IMR-90 (cell line): ENCODE measurements around the gene PLCH2.

Experiments used
- BHLHE40 ChIP-seq: fragments of 150-350 bp; IDR thresholded peaks from 2 replicates; pipeline ENCODE4 v1.6.1; 2016; ENCODE audit warnings: mild to moderate bottlenecking, low read depth, low read length
- CEBPB ChIP-seq: IDR thresholded peaks from 2 replicates; pipeline ENCODE4 v1.6.1; 2012; ENCODE audit warnings: low read depth, low read length, improper control_type of control experiment
- FOS ChIP-seq: fragments of 150-350 bp; IDR thresholded peaks from 2 replicates; pipeline ENCODE4 v1.6.1; 2016; ENCODE audit warnings: low read depth, low read length
- MAFK ChIP-seq: IDR thresholded peaks from 2 replicates; pipeline ENCODE4 v1.6.1; 2012; ENCODE audit warnings: low read depth, low read length, improper control_type of control experiment
- MAZ ChIP-seq: IDR thresholded peaks from 2 replicates; pipeline ENCODE4 v1.6.1; 2012; ENCODE audit warnings: low read depth, mild to moderate bottlenecking, low read length, improper control_type of control experiment, moderate library complexity, borderline replicate concordance
- MXI1 ChIP-seq: IDR thresholded peaks from 2 replicates; pipeline ENCODE4 v1.6.1; 2012; ENCODE audit warnings: low read depth, mild to moderate bottlenecking, low read length, moderate library complexity, borderline replicate concordance
- POLR2A ChIP-seq: IDR thresholded peaks from 2 replicates; pipeline ENCODE4 v1.6.1; 2012; ENCODE audit warnings: mild to moderate bottlenecking, low read depth, low read length
- RAD21 ChIP-seq: IDR thresholded peaks from 2 replicates; pipeline ENCODE4 v1.6.1; 2012; ENCODE audit warnings: low read length, improper control_type of control experiment
- RCOR1 ChIP-seq: IDR thresholded peaks from 2 replicates; pipeline ENCODE4 v1.6.1; 2012; ENCODE audit warnings: mild to moderate bottlenecking, low read length, improper control_type of control experiment; ENCODE audit not compliant: insufficient replicate concordance
- RFX5 ChIP-seq: IDR thresholded peaks from 2 replicates; pipeline ENCODE4 v1.8.0; 2012; ENCODE audit warnings: low read depth, mild to moderate bottlenecking, low read length, moderate library complexity
- SMC3 ChIP-seq: fragments of 150-350 bp; IDR thresholded peaks from 2 replicates; pipeline ENCODE4 v1.6.1; 2016; ENCODE audit warnings: low read depth, mild to moderate bottlenecking, antibody characterized with exemption, low read length, moderate library complexity
- TF ChIP-seq, protein P1 (sequence below): conservative IDR thresholded peaks from 2 replicates; pipeline ENCODE4 v1.5.1; 2012; ENCODE audit warnings: mild to moderate bottlenecking, low read depth, low read length, improper control_type of control experiment
- TF ChIP-seq, protein P2 (sequence below): fragments of 150-350 bp; IDR thresholded peaks from 2 replicates; pipeline ENCODE4 v1.6.1; 2017; ENCODE audit warnings: mild to moderate bottlenecking, antibody characterized with exemption, low read length, low read depth

DNA sequence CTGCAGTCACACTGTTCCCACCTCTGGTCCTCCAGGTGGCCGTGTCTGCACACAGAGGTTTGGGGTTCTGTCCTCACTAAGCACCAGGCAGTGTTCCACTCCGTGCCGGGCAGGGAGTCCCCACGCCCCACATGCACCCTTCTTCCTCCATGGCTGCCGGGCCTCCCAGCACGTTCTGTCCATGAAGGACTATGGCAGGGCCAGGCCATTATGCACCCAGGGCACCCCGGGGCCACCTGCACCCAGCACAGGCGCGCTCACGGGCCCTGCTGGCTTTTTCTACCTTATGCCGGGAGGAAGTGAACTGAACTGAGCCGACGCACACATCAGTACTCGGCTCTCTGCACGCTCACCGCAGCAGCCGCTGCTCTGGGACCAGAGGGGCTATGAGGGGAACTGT is 40.0 kb downstream of the PLCH2 start:
- TF ChIP-seq, protein P1, sequence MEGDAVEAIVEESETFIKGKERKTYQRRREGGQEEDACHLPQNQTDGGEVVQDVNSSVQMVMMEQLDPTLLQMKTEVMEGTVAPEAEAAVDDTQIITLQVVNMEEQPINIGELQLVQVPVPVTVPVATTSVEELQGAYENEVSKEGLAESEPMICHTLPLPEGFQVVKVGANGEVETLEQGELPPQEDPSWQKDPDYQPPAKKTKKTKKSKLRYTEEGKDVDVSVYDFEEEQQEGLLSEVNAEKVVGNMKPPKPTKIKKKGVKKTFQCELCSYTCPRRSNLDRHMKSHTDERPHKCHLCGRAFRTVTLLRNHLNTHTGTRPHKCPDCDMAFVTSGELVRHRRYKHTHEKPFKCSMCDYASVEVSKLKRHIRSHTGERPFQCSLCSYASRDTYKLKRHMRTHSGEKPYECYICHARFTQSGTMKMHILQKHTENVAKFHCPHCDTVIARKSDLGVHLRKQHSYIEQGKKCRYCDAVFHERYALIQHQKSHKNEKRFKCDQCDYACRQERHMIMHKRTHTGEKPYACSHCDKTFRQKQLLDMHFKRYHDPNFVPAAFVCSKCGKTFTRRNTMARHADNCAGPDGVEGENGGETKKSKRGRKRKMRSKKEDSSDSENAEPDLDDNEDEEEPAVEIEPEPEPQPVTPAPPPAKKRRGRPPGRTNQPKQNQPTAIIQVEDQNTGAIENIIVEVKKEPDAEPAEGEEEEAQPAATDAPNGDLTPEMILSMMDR, result no peak
- no peak for TF ChIP-seq POLR2A
- TF ChIP-seq RAD21, result no peak
- TF ChIP-seq RFX5, result no peak
- TF ChIP-seq SMC3, result no peak
- no peak for TF ChIP-seq MXI1
- TF ChIP-seq, protein P2, sequence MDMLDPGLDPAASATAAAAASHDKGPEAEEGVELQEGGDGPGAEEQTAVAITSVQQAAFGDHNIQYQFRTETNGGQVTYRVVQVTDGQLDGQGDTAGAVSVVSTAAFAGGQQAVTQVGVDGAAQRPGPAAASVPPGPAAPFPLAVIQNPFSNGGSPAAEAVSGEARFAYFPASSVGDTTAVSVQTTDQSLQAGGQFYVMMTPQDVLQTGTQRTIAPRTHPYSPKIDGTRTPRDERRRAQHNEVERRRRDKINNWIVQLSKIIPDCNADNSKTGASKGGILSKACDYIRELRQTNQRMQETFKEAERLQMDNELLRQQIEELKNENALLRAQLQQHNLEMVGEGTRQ, result no peak
- no peak for TF ChIP-seq RCOR1
- no peak for TF ChIP-seq MAZ
- TF ChIP-seq MAFK, result no peak
- no peak for TF ChIP-seq FOS
- TF ChIP-seq BHLHE40, result no peak
- no peak for TF ChIP-seq CEBPB
